Mesenteric fat pad (tissue), 1 donor: ENCODE results near the gene TSSC4. TPM values are rescaled to one million over a fixed set of nuclear protein-coding genes. Genes with fewer than 3 reads are reported as not detected.

Source experiments
- DNase-seq: peaks from one replicate; pipeline ENCODE4 v3.0.0-alpha.2; 2020; ENCODE audit warnings: low spot score
- total RNA-seq: library from RNA; stranded (reverse); fragmentation: NEBNext Ultra II Directional; extraction: Animal tissue kit (Norgen Biotek cat#: 25700); gene quantifications from one replicate; pipeline ENCODE4 v1.2.1, GENCODE V29; 2021
- donor health status: DM: yes; HTN: yes; CAD: no.

TSSC4 gene
- total RNA-seq, 1 donor from 2014 or later = 55.2 TPM

DNA sequence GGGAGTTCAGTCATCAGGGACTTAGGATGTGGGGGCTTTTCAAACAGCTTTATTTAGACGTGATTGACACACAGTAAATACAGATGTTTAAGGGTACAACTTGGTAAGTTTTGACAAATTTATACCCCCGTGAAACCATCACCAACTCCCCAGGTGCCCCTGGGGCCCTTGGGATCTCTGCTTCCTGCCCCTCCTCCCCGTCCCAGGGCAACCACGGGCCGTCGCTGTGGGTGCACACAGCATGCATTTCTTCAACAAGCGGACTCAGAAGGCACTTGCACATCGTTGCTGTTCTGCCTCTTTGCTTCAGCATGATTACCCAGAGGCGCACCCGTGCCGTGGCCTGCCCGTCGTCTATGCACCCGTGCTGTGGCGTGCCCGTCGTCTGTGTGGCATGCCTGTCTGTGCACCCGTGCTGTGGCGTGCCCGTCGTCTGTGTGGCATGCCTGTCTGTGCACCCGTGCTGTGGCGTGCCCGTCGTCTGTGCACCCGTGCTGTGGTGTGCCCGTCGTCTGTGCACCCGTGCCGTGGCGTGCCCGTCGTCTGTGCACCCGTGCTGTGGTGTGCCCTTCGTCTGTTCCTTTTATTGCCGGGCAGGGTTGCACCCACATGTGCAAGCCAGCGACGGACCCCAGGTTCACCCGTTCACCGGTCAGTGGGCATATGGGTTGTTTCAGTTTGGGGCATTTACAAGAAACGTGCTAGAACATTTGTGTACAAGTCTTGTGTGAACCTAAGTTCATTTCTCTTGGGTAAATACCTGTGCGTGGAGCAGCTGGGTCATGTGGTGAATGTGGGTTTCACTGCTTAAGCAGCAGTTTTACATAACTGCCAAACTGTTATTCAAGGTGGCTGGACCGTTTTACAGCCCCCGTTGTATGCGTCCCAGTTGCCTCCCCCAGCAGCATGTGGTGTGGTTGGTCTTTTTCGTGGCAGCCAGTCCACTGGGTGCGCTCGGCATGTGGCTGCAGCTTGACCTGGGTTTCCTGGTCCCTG lies 15.1 kb upstream of the TSSC4 start:
- no peak for DNase-seq

DNA sequence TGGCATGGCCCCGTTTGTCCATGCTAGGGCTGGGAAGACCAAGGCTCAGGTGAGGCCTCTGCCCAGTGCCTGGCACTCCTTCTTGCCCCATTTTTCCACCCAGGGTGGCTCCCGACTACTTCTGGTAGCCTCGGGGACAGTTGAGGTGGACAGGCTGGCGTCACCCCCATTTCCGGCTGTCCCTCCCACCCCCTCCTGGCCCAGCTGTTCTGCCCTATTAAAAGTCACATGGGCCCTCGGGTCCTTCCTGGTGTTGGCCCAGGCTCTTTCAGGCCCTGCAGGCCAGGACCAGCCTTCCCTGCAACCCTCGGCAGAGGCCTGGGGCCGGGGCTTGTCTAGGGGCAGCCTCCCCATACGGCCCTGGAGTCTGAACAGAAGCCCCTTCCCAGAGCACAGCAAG lies 14.0 kb upstream of the TSSC4 start:
- no peak for DNase-seq

DNA sequence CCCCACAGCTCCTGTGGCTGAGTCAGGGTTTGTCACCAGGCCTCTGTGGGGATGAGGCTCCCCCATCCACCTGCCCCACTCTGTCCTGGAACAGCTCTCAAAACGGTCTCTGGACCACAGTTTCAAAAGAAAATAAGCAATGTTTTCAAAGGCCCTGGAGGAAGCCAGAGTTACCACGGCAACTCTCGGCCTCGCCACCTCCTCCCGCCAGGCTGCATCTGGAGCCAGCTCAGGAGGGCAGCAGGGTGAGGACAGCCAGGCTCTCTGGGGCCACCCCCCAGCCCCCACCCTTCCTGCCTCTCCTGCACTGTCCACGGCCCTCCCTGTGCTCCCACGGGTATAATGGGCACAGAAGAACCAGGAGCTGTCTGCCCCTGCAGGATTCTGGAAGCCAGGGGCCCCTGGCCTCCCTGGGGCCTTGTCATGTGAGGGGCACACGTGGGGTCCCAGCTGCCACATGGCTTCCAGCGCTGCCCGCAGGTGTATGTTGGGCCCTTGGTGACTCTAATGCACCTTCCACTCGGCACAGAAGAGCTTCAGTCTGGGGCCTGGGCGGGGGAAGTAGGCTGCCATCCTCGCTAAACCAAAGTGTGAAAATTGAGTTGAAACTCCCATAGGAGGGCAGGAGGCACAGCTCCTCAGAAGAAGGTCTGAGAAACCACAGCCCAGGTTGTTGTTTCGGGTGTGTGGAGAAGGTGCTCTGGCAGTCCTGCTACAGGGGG lies 13.1 kb upstream of the TSSC4 start:
- no peak for DNase-seq

DNA sequence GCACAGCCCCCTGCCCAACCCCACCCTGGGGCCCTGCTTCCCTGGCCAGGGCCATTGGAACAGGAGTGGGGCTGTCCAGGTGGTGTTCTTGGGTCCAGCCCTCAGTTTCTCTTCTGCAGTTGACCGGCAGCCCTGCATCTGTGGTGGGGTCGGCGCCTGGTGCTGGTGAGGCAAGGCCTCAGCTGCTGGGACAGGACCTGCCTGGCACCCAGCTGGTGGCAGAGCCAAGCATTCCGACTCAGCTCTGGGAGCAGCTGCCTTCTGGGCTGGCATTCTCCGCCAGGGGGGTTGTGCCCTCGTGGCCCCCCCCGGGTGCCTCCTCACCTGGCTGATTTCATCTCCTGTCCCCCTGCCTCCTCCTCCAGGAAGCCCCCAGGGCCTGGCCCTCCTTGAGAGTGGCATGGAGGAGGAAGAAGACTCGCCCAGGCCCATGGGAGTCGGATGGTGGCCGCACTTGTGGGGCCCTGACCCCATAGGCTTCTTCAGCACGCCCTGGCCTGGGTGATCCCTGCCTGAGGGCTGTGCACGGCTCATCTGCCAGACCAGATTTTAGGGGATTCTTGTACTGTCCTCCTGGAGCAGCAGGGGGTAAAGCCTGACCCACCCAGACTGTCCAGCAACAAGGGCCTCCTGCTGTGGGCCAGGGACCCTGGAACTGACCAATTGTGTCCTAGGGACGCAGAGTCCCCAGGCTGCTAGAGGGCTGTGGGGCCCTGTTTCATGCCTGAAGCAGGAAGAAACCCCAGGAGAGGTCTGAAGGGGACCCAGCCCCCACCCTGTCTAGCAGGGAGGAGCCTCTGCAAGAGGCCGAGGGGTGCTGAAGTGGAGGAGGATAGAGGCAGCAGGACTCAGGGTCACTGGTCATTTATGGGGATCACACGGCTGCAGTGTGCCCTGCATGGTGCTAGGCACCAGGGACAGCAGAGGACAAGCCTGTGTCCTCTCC lies 11.8 kb upstream of the TSSC4 start:
- no peak for DNase-seq

DNA sequence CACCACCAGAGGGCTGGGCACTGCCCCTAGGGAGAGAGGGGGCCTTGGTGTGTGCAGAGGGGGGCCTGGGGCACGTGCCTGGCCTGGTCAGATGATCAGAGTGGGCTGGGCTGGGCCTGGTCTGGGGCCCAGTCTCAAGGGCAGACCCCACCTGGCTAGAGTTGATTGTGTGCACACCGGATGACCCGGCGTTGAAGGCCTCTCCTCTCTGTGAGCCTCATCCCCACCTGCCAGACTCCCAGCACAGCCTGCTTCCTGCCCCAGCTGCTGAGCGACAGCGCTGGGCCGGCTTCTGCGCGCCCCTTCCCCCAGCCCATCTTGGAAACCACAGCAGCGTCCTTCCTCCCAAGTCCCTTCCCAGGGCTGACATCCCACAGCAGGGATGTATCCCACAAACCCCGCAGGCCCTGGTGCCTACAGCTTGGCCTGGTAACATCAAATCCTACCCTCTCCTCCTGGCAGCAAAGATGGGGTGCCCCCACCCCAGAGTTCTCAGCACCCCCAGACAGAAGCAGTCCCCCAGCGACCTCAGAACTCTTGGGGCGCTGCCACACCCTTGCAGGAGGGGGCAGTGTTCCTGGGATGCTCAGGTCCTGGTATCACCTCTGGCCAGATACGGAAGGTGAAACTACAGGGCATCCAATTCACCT lies 11.0 kb upstream of the TSSC4 start:
- no peak for DNase-seq

DNA sequence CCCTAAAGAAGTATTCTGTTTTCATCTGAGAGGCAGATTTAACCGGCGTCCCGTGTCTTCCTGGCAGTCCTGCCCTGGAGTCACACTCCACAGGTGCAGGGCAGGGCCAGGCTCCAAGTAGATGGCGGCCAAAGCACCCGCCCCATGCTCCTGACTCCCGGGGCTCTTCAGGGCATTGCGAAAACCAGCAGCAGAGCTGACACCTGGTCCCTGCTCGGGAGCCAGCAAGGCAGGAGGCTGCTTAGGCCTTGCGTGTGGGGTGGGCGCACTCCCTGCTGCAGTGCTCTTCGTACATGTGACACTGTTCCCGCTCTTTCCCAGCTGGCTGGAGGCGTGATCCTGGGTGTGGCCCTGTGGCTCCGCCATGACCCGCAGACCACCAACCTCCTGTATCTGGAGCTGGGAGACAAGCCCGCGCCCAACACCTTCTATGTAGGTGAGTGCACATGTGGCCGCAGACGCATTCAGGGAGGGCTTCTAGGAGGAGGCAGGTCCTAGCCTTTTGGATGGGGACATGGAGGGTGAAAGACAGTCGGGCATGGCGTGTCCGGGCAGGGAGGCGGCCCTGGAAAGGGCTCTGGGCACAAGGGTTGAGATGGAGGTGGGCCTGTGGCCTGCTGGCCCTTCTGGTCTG lies 10.3 kb upstream of the TSSC4 start:
- DNase-seq = no peak

DNA sequence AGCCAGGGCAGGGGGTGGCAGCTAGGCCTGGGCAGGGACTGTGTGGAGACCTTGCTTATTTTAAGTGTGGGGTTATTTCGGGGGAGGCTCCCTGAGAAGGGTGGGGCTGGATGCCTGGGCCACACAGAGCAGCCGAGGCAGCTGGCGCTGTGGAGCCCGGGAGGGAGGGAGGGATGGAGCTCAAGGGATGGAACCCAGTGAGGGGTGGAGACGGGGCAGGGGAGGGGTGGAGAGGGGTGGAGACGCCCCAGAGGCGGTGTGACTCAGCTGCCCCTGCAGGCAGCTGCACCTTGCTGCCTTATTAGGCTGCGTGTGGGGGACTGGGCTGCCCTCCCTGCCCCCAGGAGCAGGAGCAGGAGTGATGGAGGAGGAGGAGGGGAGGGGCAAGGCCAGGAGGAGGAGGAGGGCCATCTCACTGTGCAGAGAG lies 9.8 kb upstream of the TSSC4 start:
- no peak for DNase-seq

DNA sequence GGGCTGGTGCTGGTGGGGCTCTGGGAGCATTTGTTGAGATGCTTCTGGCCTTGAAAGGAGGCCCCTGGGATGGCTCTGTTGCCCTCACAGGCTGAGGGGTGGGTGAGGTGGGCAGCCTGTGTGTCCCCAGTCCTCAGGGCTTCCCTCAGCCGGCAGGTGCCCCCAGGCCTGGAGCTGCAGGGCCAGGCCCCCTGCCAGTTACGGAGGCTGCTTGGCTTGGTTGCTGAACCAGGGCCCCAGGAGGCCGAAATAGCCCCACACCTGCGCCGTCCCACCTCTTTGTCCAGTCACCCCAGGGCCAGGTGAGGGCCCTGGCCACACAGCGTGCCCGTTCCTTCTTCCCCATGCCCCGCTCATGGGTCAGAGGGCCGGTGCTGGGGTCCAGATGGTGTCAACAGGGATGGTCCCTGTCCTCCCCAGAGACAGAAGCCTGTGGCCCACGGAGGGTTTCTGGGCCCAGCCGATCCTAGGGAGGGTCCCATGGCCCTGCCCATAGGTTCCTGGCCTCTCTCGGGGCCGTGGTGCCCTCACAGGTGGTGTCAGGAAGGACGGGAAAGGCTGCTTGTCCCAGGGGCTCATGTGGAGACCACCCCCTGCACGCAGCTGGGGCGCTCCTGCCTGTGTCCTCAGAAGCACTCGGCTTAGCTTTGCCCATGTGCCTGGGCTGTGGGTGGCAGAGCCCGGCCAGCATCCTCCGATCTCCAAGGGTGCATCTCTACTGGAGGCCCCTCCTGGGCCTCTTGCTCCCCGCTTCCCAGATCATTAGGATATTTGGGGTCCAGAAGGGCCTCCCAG lies 9.2 kb upstream of the TSSC4 start:
- no peak for DNase-seq

DNA sequence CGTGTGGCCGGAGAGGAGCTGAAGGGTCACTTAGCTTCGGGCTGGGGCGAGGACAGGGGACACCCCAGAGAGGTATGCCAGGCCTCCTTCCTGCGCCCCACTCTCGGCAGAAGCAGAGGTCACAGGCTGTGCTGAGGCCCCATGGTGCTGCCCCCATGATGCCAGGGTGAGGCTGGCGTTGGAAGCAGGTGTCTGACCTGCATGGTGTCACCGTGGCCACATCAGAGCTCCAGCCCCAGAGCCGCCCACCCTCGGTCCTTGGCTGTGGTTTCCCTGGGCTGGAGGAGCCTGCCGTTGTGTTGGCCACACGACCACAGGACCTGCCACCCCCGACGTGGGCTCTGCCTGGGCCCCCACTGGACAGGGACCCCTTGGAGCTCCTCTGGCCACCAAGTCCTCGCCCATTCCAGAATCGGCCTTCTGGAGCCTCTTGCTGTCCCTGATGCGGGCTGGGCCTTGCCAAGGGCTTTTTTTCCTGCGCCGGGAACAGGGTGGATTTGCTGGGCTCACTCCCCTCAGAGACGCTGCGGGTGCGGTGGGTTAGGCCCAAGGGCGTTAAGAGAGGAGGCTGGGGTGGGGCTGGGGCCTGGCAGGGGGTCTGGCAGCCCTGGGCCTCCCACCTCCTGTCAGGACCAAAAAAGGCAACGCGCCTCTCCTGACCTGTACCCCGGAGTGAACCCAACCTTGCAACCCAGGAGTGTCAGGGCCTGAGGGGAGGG lies 8.2 kb upstream of the TSSC4 start:
- no peak for DNase-seq

DNA sequence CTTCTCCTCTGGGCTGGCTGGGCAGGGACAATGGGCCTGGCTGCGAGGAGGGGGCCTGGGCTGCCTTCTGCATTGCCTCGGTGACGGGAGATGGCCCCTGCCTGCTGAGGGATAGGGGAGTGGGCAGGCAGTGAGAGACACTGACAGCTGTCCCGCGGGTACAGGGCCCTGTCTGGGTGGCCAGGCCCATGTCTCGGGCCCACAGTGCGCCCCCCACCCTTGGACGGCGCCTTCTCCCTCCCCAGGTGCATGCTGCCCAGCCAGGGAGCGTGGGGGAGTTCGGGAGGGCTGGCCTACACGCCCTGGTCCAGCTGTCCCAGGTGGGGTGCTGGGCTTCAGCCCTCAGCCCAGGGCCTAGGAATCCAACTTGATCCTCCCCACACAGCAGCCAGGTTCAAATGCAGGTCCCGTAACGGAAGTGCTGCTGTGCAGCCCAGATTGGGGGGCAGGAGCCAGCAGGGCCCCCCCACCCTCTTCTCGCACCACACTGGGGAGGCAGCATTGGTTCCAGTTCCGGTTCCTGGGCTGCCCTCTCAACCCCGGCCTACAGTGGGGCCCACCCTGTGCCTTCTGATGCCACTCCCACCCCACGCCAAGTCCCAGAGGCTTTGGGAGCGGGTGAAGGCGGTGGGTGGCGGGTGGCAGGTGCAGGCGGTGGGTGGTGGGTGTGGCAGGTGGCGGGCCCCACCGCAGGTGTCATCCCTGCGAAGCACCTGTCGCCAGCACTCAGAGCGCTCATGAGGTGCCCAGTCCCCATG lies 7.3 kb upstream of the TSSC4 start:
- no peak for DNase-seq

DNA sequence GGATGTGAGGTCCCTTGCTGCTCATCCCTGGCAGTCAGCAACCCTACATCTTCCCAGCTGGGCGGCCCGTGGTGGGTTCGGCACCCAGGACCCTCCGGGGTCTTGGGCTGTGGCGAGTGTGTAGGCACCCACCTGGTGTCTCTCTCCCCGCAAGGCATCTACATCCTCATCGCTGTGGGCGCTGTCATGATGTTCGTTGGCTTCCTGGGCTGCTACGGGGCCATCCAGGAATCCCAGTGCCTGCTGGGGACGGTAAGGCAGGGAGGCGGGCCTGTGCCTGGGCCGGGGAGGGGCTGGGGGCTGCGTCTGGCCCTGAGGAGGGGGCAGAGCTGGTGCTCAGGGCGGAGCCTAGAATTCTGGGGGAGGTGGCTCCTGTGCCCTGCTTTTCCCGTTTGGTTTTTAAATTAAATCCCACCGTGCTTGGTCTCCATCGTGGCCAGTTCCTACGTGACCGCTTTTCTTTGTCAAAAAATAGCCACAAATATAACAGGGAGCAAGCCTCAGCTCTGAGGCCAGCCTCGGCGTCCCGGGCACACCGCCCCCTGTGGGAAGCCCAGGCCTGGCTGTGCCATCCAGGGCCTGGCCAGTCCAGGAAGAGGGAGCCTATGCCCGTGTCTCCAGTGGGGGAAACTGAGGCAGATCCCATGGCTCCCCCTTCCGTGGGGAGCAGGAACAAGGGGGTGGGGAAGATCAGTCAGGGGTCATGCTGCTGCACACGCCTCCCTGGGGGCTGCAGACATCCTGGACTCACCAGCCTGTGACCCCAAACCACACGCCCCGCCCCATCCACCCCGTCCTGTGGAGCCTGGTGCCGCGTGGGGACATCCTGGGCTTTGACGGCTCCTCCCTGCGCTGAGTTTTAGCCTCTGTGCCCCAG lies 6.4 kb upstream of the TSSC4 start:
- no peak for DNase-seq

DNA sequence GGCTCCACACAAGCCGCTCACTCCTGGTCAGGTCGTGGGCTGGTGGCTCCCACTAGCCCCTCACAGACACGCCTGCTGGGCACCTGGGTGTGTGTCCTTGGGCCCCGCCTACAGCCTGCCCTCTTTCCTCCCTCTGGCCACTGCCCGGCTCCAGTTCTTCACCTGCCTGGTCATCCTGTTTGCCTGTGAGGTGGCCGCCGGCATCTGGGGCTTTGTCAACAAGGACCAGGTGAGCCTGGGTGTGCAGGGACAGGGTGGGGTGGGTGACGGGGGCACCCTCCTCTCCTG lies 5.8 kb upstream of the TSSC4 start:
- no peak for DNase-seq

DNA sequence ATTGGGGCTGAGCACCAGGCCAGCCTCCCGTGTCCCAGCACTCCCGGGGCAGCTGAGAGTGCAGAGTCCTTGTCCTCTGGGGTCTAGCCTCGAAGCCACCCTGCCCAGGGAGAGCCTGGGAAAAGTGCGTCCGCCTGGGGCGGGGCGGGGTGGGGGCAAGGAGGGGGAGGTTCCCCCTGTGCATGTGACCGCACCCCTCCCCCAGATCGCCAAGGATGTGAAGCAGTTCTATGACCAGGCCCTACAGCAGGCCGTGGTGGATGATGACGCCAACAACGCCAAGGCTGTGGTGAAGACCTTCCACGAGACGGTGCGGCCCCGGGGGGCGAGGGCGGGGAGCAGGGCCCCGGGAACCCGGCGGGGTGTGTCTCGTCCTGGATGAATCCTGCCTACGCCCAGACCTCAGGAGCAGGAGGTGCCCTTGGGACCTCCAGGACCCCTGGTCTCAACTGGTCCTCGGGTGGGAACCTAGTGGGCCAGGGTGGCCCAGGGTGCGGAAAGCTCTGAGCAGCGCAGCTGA lies 5.3 kb upstream of the TSSC4 start:
- DNase-seq = no peak

DNA sequence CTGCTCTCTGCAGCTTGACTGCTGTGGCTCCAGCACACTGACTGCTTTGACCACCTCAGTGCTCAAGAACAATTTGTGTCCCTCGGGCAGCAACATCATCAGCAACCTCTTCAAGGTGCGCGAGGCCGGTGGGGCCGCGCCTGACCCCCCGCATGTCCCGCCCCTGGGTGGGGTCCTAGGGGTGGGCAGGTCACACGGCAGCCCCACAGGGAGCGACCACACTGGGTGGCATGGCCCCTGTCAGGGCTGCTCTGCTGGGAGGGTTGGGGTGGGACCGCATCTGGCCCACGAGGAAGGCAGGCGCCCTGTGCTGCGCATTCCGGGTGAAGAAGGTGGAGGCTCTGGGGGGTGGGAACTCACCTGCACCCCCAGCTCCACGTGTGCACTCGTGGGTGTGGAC lies 4.7 kb upstream of the TSSC4 start:
- no peak for DNase-seq

DNA sequence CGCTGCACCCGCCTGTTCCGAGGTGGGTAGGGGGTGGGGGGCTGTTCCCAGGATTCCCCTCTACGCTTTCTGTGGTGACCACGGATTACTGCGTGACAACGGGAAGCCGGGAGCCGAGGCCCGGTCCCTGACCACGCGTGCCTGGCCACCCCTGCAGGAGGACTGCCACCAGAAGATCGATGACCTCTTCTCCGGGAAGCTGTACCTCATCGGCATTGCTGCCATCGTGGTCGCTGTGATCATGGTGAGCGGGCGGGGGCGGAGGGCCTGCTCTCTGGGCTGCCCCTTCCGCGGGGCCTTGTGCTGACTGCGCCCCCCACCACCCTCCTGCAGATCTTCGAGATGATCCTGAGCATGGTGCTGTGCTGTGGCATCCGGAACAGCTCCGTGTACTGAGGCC lies 4.1 kb upstream of the TSSC4 start:
- DNase-seq = no peak

DNA sequence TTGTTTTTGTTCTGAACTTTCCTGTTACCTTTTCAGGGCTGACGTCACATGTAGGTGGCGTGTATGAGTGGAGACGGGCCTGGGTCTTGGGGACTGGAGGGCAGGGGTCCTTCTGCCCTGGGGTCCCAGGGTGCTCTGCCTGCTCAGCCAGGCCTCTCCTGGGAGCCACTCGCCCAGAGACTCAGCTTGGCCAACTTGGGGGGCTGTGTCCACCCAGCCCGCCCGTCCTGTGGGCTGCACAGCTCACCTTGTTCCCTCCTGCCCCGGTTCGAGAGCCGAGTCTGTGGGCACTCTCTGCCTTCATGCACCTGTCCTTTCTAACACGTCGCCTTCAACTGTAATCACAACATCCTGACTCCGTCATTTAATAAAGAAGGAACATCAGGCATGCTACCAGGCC lies 3.5 kb upstream of the TSSC4 start:
- no peak for DNase-seq
